GM18867 (cell line): ENCODE data around the gene BTRC.
A peak's percentile ranks its signal among the peaks of the same experiment; 100 is the strongest.
"Not testable (repeated sequence)": the region's sequence is repeated elsewhere in the genome, so short reads cannot be mapped to it uniquely, and the experiment has no call there.

Experiments
- ATAC-seq: cut with Tn5 transposase; IDR thresholded peaks from one replicate; pipeline ENCODE4 v1.9.1; 2021; ENCODE audit warnings: mild to moderate bottlenecking, moderate library complexity; ENCODE audit not compliant: unreplicated experiment

Gene BTRC

GRCh38 chr10:101341438-101341837, 12.5 kb upstream of the BTRC start:
- no peak for ATAC-seq

GRCh38 chr10:101346177-101346576, 7.8 kb upstream of the BTRC start:
- ATAC-seq: no peak

DNA sequence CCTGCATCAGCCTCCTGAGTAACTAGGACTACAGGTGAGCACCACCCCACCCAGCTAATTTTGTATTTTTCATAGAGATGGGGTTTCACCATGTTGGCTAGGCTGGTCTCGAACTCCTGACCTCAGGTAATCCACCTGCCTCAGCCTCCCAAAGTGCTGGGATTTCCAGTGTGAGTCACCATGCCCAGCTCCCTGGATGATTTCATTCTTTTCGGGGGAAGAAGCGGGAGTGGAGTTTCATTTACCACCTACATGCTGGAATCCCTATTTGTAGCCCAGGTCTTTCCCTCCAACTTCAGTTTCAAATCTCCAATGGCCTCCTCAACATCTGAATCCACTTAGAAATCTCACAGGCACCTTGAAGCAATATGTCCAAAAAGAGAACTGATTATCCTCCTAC, 2.9 kb upstream of the BTRC start:
- no peak for ATAC-seq

GRCh38 chr10:101351477-101351876, 2.5 kb upstream of the BTRC start:
- no peak for ATAC-seq

- not testable (repeated sequence) for ATAC-seq
Observed at GRCh38 chr10:101352857-101353256, 1.1 kb upstream of the BTRC start.

GRCh38 chr10:101354328-101355071, 535 bp downstream of the BTRC start:
- peak; percentile 4 for ATAC-seq

GRCh38 chr10:101355072-101355706, 1.2 kb downstream of the BTRC start:
- no peak for ATAC-seq

DNA sequence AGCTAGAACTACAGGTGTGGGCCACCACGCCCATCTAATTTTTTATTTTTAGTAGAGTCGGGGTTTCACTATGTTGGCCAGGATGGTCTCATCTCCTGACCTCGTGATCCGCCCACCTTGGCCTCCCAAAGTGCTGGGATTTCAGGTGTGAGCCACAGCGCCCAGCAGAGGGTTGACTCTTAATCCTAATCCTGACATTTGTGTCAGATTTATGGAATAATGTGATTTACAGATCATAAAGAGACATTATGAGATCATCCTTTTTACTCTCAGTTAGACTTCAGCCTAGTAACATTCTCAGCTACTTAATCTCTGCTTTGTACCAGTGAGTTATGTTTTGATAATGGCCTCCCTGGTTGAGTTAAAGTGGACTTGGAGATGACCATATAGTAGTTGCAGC, 2.2 kb downstream of the BTRC start:
- no peak for ATAC-seq

DNA sequence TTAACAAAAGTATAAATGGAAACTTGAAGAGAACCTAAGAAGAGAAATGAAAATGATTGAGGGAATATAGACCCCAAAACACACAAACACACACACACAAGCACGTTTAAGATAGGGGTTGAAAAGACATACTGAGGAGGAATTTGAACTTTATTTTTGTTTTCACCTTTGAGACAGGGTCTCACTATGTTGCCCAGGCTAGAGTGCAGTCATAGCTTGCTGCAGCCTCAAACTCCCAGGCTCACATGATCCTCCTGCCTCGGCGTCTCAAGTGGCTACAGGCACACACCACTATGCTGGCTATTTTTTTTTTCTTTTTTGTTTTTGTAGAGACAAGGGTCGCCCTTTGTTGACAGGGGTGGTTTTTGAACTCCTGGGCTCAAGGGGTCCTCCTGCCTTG, 4.0 kb downstream of the BTRC start:
- no peak for ATAC-seq

DNA sequence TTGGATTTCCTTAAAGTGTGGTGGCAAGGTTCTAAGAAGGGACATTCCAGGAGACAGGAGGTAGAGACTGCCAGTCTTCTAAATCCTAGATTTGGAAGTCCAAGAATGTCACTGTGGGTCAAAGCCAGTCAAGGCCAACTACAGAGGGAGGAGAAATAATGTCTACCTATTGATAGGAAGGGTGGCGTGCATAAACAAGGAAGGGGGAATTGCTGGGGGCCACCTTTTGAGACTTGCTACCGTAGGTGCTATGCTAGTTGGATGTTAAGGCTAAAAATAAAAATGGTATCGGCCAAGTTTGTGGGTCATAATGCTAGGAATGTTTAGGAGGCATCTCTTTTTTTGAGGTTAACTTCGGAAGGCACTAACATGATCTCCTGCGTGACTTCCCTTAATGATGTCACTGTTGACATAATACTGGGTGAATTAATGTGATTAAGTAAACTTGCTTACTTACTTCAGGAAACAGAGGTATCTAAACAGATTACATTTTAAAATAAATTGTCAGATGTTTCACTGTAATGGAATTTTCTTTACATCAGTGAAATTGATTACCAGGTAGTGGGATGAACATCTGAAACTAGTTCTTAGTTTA, 4.8 kb downstream of the BTRC start:
- no peak for ATAC-seq

- ATAC-seq: not testable (repeated sequence)
Observed at GRCh38 chr10:101360090-101360489, 6.1 kb downstream of the BTRC start.

GRCh38 chr10:101360841-101361240, 6.9 kb downstream of the BTRC start:
- not testable (repeated sequence) for ATAC-seq

GRCh38 chr10:101363850-101364400, 10.0 kb downstream of the BTRC start:
- ATAC-seq: no peak

DNA sequence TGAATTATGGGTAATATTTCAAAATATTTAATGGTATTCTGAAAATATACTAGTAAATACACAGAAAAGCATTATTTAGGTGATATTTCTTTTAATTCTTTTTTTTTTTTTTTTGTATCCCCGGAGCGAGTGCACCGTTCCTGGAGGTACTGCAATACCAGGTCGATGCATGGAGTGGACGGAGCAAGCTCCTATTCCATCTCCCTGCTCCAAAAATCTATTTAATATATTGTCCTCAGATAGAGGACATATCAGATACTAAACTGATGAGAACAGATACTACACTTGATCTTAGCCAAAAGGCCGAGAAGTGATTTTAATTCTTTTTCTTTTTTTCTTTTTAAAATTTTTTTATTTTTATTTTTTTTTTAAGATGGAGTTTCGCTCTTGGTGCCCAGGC, 10.8 kb downstream of the BTRC start:
- no peak for ATAC-seq

GRCh38 chr10:101367569-101368453, 13.8 kb downstream of the BTRC start:
- ATAC-seq: no peak

DNA sequence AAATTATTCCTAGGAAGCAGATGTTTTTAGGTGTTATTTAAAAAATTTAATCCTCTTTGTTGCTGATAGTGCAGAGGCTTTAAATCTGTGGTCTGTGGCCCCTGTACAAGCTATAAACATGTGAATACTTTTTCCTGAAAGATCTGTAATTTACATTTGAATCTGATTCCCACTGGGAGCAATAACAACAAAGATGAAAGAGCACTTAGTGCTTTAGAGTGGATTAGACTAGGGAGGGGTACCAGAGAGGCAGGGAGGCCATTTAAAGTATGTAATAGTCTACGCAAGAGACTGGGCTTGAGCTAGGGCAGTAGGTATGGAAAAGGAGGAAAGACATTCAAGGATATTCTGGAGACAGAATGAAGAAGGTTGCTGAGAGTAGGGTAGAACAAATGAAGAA, 19.1 kb downstream of the BTRC start:
- ATAC-seq: no peak

DNA sequence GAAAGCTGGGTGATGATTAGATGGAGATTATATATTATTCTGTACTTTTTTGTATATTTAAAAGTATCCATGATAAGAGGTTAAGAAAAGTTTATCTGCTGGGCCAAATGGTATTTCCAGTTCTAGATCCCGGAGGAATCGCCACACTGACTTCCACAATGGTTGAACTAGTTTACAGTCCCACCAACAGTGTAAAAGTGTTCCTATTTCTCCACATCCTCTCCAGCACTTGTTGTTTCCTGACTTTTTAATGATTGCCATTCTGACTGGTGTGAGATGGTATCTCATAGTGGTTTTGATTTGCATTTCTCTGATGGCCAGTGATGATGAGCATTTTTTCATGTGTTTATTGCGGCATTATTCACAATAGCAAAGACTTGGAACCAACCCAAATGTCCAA, 20.0 kb downstream of the BTRC start:
- not testable (repeated sequence) for ATAC-seq

DNA sequence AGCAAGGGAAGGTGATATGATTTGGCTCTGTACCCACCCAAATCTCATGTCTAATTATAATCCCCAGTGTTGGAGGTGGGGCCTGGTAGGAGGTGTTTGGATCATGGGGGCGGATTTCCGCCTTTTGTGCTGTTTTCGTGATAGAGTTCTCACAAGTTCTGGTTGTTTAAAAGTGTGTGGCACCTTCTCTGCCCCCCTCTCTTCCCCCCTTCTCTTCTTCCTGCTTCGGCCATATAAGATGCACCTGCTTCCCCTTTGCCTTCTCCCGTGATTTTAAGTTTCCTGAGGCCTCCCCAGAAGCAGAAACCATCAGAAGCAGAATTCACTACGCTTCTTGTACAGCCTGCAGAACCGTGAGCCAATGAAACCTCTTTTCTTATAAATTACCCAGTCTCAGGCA, 21.1 kb downstream of the BTRC start:
- no peak for ATAC-seq

DNA sequence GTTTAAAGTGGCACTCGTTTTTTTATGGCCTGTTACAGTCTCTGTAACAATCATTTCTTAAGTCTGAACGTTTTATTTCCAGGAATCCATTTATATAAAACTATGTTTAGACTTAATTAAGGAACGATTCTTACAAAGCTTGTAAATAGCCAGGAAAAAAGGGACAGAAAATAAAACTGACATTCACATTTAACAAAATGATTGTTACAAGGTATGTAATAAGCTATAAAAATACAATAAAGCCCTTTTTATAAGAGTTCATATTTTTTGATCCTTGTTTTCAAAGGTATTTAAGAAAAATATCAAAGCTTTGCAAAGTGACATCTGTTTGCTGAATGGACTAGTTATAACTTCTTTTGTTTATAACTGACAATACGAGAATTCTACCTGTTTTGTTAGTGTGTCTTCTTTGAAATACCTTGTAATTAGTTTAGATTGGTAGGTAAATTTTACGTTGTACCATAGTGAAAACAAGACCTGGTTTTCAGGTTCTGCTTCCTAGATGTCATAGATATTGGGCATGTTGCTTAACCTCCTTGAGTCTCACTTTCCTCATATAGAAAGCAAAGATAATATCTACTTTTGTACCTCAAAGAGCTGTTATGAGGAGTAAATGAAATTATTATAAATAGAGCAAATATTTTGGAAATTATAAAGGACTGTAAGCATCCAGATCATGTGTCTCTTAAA, 25.8 kb downstream of the BTRC start:
- no peak for ATAC-seq

- ATAC-seq: no peak
Observed at GRCh38 chr10:101380353-101381017, 26.5 kb downstream of the BTRC start.
